Pulmonary artery endothelial cell (primary cell): ENCODE measurements around the gene HSPA1L. TPM values are rescaled to one million over a fixed set of nuclear protein-coding genes. Genes with fewer than 3 reads are reported as not detected.
A peak's percentile ranks its signal among the peaks of the same experiment; 100 is the strongest.
"Not testable (repeated sequence)": the region's sequence is repeated elsewhere in the genome, so short reads cannot be mapped to it uniquely, and the experiment has no call there.

Experiments used
- DNase-seq: peaks from one replicate; pipeline ENCODE4 v3.0.0-alpha.2; 2011; ENCODE audit warnings: low read depth, low spot score
- total RNA-seq: library from RNA; depleted of rRNA; stranded (reverse); fragments of >200 nt; gene quantifications from 2 replicates; pipeline ENCODE4 v1.2.3, GENCODE V29; 2014

The HSPA1L gene
- total RNA-seq, 1 donor from 2014 or later: 0.53 TPM

DNA sequence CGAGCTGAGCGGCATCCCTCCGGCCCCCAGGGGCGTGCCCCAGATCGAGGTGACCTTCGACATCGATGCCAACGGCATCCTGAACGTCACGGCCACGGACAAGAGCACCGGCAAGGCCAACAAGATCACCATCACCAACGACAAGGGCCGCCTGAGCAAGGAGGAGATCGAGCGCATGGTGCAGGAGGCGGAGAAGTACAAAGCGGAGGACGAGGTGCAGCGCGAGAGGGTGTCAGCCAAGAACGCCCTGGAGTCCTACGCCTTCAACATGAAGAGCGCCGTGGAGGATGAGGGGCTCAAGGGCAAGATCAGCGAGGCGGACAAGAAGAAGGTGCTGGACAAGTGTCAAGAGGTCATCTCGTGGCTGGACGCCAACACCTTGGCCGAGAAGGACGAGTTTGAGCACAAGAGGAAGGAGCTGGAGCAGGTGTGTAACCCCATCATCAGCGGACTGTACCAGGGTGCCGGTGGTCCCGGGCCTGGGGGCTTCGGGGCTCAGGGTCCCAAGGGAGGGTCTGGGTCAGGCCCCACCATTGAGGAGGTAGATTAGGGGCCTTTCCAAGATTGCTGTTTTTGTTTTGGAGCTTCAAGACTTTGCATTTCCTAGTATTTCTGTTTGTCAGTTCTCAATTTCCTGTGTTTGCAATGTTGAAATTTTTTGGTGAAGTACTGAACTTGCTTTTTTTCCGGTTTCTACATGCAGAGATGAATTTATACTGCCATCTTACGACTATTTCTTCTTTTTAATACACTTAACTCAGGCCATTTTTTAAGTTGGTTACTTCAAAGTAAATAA is 2.2 kb upstream of the HSPA1L start:
- DNase-seq: not testable (repeated sequence)

DNA sequence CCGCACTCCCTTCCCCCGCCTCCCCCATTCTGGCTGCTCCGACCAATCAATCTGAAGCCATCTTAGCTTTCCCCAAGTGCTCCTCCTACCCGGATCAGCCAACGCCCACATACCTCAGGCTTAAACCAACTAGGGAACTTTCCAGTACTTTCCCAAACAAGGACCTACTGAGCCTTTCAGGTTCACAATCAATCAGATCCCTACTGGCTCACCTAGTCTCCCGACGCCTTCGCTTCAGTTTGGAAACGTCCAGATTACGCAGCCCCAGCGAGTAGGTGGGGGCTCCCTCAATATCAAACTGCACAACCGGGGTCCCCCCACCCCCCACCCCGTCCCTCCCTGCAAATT is 432 bp downstream of the HSPA1L start:
- peak; percentile 92 for DNase-seq

DNA sequence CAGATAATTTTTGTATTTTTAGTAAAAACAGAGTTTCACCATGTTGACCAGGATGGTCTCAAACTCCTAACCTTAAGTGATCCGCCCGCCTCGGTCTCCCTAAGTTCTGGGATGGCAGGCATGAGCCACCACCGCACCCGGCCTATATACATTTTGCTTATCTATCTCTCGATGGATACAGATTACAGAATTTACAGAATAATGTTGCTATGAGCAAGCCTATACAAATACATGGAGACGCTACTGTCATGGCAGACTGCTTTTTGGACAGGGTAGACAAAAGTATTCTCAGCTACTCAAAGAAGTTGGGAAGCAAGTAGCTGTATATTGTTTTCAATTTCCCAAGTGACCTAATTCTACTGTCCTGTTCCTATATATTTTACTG is 1.6 kb downstream of the HSPA1L start:
- no peak for DNase-seq

DNA sequence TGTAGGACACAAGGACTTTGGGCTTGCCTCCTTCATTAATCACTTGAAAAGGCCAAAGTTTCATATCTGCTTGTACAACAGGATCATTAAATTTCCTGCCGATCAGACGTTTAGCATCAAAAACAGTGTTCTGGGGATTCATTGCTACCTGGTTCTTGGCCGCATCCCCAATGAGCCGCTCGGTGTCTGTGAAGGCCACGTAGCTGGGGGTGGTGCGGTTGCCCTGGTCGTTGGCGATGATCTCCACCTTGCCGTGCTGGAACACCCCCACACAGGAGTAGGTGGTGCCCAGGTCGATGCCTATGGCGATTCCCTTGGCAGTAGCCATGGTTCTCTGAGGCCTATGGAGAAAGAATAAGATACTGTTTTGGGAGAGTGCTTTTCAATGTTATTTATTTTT is 3.4 kb downstream of the HSPA1L start:
- no peak for DNase-seq

DNA sequence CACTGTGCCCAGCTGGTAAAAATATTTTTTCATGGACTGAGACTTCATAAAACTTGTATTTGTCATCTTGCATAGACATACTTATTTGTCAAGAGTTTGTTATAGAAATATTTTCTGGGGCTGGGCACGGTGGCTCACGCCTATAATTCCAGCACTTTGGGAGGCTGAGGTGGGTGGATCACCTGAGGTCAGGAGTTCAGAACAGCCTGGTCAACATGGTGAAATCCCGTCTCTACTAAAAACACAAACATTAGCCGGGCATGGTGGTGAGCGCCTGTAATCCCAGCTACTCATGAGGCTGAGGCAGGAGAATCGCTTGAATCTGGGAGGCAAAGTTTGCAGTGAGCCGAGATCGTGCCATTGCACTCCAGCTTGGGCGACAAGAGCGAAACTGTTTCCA is 6.5 kb downstream of the HSPA1L start:
- not testable (repeated sequence) for DNase-seq

DNA sequence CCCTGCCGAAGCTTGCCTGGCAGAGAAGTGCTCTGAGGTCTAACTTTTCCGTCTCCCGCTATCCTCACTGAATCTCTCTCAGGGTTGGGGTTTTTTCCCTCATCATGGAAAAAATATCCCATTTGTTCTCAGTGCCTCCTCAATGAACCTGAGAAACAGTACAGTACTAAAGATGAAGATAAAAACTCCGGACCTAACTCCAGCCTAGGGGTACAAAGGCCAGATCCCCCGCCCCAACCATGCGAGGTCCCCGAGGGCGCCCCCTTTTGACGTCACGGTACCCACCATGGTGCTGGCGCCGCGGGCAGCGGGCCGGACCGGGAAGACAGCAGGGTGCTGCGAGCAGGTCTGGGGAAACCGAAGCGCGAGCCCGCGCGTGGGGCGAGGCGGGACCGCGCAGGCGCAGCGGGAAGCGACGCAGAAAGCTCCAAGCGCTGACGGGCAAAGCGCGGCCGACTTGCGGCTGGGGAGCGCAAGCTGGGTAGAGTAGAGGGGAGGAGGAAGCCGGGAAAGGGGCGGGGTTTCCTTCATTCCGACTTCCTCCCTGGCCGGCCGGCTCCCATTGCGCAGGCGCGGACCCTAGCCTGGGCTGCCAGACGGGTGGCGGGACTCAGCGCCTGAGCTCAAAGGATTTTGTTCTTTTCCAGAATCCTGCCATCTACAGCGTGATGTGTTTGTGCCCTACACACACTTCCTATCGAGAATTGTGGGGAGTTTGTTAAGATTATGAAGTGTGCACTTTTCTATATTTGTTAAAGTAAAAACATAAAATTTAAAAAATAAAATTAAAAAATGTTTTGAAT is 8.4 kb downstream of the HSPA1L start, which contains the start of gene LSM2:
Gene LSM2 (minus strand): TSS at position 497 of the 803 bp plus-strand sequence. CDS start 209 bp downstream, at position 288.
- DNase-seq: peak; percentile 85

DNA sequence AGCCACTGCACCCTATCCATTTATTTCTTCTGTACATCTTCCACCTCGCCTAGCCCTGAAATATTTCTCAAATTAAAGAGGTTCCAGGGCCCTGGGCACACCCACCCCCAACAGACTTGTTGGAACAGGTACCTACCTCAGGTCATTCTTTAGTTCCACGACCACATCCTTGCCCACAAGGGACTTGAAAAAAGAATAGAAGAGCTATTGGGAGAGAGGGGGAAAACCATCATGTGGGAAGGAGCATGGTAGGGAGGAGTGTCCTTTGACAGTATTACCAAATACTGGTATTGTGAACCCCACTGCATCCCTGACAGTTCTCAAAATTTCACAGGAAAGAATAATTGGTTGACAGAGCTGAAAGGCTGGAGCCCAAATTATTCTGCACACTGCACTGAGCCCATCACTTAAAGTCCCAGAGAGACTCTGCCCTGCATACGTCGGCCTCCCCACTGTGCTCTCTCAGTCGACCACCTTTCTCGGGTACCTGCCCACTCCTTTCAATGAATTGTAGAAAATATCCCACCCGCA is 9.1 kb downstream of the HSPA1L start:
- no peak for DNase-seq

DNA sequence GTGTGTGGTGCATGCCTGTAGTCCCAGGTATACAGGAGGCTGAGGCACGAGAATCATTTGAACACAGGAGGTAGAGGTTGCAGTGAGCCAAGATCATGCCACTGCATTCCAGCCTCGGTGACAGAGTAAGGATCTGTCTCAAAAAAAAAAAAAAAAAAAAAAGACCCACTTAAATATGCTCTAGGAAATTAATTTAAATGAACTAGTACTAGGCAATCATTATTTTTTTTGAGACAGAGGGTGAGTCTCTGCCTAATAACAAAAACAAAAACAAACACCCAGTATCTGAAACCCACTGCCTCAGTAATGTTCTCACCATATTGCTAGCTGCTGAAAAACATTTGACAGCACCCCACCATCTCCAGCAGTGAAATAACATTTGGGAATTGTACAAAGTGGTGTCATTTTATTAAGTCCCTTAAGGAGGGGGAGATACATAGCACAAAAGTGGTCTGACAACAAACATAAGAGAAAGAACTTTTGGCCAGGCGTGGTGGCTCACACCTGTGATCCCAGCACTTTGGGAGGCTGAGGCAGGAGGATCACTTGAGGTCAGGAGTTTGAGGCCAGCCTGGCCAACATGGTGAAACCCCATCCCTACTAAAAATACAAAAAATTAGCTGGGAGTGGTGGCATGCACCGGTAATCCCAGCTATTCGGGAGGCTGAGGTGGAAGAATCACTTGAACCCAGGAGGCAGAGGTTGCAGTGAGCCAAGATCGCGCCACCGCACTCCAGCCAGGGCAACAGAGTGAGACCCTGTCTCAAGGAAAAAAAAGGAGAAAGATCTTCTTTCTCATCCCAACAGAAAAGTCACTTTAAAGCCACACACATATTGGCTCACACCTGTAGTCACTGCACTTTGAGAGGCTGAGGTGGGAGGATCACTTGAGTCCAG is 13.8 kb downstream of the HSPA1L start:
- not testable (repeated sequence) for DNase-seq

DNA sequence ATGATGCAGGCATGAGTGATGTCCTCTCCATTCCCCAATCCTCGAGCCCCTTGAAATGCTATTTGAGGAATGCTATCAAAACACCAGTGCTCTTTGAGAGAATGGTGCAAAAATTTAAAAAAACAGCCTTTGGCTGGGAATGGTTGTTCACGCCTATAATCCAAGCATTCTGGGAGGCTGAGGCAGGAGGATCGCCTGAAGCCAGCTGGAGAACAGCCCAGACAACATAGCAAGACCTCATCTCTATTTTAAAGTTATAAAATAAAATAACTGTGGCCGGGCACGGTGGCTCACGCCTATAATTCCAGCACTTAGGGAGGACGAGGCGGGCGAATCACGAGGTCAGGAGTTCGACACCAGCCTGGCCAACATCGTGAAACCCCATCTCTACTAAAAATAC is 15.3 kb downstream of the HSPA1L start:
- DNase-seq: no peak

DNA sequence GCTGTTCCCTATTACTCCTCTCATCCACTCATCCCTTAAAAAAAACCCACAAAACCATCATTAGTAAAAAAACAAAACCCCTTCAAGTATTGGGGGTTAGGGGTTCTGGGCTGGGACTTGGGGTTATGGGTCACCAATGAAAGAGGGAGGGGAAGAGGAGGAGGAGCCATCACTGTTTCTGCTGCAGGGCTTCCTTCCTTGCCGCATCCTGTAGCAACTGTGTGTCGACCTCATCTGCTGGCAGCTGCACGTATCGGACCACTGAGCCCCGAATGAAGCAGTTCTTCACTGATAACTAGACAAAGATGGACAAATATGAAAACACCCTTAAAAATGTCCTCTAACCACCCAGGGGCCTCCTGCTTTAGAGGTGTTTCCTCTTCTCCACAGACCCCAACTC is 17.5 kb downstream of the HSPA1L start:
- DNase-seq: no peak

DNA sequence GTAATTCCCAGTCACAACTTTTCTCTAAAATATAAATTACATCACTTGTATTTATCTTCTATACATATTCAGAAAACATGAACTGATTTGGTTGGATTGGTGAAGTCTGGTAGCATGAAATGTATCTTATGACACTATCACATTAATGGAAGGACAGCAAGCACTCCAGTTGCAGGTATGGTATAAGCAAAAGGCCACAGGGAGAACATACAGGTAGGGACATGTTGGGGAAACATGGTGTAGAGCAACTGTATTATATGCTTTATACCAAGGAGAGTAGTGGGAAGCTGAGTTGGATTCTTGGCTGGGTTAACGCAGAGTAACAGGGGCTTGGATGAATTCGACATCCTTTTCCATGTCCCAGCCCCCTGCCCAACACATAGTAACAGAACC is 18.1 kb downstream of the HSPA1L start:
- DNase-seq: no peak

DNA sequence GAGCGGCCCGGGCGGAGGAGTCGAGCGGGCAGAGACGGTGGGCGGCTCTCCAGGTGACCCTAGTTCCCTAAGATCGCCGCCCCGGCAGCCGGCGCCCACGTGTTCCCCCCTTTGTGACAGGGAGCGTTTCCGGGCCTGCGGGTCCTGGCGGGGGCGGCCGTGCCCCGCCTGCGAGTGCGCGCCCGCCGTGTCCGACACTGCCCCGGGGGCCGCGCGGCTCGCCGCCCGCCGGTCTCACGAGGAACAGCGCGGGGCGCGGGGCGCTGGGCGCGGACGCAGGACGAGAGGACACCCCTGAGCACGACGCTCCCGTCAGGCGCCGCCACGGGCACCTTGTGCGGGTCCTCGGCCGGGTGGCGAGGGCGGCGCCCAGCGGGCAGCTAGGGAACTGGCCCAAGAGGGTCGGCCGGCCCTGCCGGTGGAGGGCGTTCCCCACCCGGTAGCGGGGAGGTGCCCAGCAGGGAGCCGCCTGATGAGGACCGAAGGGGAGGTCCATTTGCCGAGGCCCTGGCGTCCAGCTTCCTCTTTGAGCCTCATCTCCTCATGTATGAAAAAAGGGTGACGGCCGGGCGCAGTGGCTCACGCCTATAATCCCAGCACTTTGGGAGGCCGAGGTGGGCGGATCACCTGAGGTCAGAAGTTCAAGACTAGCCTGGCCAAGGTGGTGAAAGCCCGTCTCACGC is 19.3 kb downstream of the HSPA1L start, which contains the start of gene VARS1:
Gene VARS1 (minus strand): TSS at position 137 of the 683 bp plus-strand sequence. CDS start 535 bp downstream, outside the sequence.
- peak; percentile 54 for DNase-seq

DNA sequence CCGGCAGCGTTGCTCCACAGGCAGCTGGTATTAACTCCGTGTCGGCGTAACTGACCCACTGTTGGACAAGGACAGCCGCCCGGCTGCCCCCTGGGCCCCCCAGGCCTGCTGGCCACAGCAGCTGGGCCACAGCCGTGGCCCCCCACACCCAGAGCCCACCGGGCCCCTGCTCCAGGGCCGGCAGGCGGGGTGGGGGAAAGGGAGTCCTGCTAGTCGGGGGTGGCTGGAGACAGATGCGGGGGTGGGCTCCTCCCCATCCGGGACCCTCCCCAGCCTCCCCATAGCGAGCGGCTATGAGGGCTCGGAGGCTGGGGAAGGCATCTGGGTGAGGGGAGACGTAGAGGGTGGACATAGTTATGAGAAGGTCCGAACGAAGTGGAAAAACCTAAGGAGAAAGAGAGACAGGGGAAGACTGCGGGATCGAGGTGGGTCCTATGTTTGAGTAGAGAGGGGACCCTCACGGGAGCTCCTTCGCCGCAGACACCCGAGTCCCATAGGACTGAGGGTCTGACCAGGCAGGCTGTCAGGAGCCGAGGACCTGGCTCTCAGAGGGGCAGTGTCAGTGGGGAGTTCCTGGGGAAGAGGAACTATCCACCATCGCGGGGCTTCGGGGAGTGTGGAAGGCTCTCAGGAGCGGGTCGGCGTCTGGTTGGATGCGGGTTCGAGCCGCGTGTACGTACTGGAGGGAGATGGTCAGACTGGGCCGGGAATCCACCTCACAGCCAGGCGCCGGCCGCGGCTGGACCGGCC is 20.0 kb downstream of the HSPA1L start:
- no peak for DNase-seq

DNA sequence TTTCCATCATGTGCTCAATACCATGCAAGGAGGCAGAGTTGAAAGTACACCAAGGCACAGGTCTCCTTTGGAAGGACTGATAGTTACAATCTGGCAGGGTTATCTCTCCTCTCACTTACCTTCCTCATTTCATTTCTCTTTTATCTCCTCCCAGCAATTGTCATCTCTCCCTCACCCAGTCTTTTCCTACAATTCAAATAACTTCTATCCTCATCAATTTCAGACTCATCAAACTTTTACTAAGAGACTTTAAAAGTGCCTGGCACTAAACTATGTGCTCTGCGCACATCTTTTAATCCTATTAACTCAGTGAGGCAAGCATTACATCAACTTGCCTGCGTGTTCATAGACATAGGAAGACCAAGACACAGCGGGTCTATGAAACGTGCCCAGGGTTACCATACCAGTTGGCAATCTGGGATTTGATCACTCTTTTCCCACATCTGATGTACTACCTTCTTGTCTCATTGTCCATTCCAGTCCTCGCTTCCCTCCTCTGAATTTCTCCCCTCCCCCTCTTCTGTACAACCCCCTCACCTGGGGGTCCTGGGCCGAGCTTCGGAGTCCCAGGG is 20.7 kb downstream of the HSPA1L start:
- no peak for DNase-seq

DNA sequence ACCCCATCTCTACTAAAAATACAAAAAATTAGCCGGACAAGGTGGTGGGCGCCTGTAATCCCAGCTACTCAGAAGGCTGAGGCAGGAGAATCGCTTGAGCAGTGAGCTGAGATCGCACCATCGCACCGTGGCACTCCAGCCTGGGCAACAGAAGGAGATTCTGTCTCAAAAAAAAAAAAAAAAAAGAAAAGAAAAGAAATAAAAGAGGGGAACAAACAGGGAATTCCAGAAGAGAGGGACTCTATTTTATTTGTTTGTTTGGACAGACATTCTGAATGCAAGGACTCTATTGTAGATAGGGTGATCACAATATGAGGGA is 21.2 kb downstream of the HSPA1L start:
- not testable (repeated sequence) for DNase-seq

DNA sequence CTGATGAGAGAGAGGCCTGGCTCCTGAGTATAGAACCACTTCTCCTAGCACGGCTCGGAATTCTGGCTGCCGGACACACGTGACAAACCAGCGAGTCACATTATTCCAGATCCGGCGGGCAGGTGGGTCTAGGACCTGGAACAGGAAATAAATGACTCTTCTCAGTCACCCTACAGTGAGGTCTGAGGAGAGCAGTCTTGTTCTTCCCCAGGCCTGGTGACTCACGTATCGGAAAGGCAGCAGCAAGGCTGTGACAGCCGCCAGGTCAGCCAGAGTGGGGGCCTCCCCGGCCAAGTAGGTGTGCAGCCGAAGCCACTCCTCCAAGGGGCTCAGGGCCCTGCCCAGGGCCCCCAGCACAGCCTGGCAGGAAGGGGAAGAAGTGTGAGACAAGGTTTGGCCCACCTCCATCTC is 22.3 kb downstream of the HSPA1L start:
- no peak for DNase-seq

DNA sequence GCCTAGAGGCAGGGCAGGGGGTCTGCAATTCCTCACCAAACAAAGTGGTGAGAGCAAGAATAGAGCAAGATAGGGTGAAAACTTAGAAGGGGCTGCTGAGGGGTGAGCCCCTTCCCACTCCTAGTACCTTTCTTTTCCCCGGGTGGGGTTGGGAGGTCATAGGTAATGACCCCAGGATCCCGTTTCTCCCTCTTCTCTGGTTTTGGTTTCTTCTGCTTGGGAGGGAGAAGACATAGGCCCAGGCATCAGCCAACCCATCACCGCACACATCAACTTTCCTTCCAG is 23.1 kb downstream of the HSPA1L start:
- DNase-seq: no peak

DNA sequence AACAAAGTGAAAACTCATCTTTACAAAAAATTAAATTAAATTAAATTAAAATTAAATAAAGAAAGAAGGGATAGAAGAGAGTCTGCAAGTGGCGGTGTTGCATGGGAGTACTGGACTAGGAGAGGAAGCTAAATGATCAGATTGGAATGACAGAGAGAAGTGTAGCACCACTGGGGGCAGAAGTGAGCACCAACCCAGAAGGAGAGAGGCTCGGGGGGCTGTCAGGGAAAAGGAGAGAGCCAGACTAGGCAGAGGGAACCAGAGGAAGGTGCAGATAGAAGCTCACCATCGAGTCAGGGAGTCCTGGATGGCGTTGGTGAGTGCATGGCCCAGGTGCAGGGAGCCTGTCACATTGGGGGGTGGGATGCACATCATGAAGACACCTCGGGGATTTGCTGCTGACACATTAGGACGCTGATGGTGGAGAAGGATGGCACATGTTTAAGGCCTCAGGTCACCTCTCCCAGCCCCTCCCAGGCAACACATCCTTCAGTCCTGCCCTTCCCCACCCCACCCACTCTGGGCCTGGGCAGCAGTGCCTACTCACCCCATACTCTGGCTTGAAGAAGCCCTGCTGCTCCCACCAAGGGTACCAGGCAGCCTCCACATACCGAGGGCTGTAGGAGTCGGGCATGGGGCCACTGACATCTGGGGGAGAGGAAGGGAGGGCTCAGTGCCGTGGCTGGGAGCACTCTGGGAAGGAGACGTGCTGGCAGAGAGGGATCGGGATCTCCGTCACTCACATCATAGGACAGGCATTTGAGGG is 23.6 kb downstream of the HSPA1L start:
- no peak for DNase-seq

DNA sequence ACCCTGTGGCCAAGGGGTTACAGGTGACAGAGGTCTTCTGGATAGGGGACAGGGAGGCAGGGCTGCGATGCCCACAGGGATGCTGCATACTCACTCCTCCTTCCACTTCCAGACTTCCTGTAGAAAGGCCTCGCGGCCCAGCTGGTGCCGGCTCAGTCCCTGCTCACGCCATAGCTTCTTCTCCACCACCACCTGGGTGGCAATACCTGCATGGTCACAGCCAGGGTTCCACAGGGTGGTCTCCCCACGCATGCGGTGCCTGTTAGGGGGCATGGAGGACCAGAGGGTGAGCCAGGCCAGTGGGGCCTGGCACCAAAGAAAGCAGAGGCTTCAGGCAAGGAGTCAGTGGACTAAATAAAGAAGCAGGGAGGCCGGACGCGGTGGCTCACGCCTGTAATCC is 29.6 kb downstream of the HSPA1L start:
- DNase-seq: no peak
